Measurements from ENCODE around the gene MRM3.

MRM3 gene

DNA sequence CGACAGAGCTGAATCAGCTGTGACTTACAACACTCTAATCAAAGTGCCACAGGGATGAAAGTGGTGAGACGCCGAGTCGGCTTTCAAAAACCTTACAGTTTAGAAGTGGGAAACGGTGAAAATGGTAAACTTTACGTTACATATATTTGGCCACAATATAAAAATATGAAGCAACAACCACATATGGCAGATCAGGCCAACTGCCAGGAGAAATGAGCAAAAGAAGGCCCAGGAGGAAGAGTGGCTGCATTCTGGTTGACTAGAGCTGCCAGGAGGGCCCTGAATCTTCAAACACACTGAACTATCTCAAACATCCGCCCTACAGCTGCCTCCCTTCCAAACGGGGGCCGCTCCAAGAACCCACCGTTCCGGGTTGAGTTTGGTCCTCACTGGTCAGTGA, 56.3 kb downstream of the MRM3 start:
- H3K9ac ChIP-seq (ENCODE audit: low read length): no peak overlapping the region
- H2BK15ac ChIP-seq (replicated peaks; ENCODE audit: low read depth): no peak overlapping the region
- no peak overlapping the region for H3K27ac ChIP-seq (ENCODE audit: low read depth, low read length)
- no peak overlapping the region for H2AK5ac ChIP-seq (ENCODE audit: low read length)
- no peak for DNase-seq
- H3K23ac ChIP-seq (ENCODE audit: low read length): no peak overlapping the region
- H3K4me1 ChIP-seq (ENCODE audit: control insufficient read depth, low read depth, low read length): no peaks in the 10 kb centered on the region
- no peak overlapping the region for H3K4ac ChIP-seq (ENCODE audit: low read depth, low read length)
- H3K79me2 ChIP-seq (ENCODE audit: control insufficient read depth, insufficient read depth, low read length): peaks cover 61% of the 10 kb centered on the region
- H3K4me2 ChIP-seq (ENCODE audit: low read length): no peak overlapping the region
- no peaks in the 10 kb centered on the region for H3K27me3 ChIP-seq (ENCODE audit: insufficient read depth, low read length, poor library complexity)
- no peaks in the 10 kb centered on the region for H3K36me3 ChIP-seq (ENCODE audit: control insufficient read depth, insufficient read depth, low read length)
- no peak overlapping the region for H2BK120ac ChIP-seq (ENCODE audit: low read depth, low read length)
- peaks cover 34% of the 10 kb centered on the region for H3K79me1 ChIP-seq (ENCODE audit: low read length)
- H2BK5ac ChIP-seq (ENCODE audit: low read length): no peak overlapping the region
- H3K56ac ChIP-seq (ENCODE audit: low read length): no peak overlapping the region
- H3K18ac ChIP-seq (ENCODE audit: low read length): no peak overlapping the region
- no peak overlapping the region for H3K4me3 ChIP-seq (ENCODE audit: low read length)
- H4K5ac ChIP-seq (ENCODE audit: low read length): no peak overlapping the region
- no CpG with 5 or more reads among the region's 11 CpGs for WGBS (ENCODE audit: extremely low coverage, insufficient coverage, low lambda C conversion rate)
- H4K8ac ChIP-seq (ENCODE audit: low read depth, low read length): no peak overlapping the region

DNA sequence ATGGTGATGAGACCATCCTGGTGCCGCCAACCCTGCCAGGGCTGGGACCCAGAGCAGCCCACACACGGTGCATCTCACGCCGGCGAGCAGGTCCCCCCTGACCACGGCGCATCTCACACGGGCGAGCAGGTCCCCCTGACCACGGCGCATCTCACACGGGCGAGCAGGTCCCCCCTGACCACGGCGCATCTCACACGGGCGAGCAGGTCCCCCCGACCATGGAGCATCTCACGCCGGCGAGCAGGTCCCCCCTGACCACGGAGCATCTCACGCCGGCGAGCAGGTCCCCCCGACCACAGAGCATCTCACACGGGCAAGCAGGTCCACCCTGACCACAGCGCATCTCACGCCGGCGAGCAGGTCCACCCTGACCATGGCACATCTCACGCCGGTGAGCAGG, 59.2 kb downstream of the MRM3 start:
- DNase-seq: no peak
- H2BK15ac ChIP-seq (replicated peaks; ENCODE audit: low read depth): no peak overlapping the region
- H2BK120ac ChIP-seq (ENCODE audit: low read depth, low read length): no peak overlapping the region
- H3K4me2 ChIP-seq (ENCODE audit: low read length): no peak overlapping the region
- peaks cover 65% of the 10 kb centered on the region for H3K79me2 ChIP-seq (ENCODE audit: control insufficient read depth, insufficient read depth, low read length)
- no peaks in the 10 kb centered on the region for H3K27me3 ChIP-seq (ENCODE audit: insufficient read depth, low read length, poor library complexity)
- no peak overlapping the region for H3K27ac ChIP-seq (ENCODE audit: low read depth, low read length)
- no peak overlapping the region for H3K4ac ChIP-seq (ENCODE audit: low read depth, low read length)
- peaks cover 44% of the 10 kb centered on the region for H3K79me1 ChIP-seq (ENCODE audit: low read length)
- H3K9ac ChIP-seq (ENCODE audit: low read length): no peak overlapping the region
- no peak overlapping the region for H3K4me3 ChIP-seq (ENCODE audit: low read length)
- H3K4me1 ChIP-seq (ENCODE audit: control insufficient read depth, low read depth, low read length): no peaks in the 10 kb centered on the region
- H4K8ac ChIP-seq (ENCODE audit: low read depth, low read length): no peak overlapping the region
- no peak overlapping the region for H4K5ac ChIP-seq (ENCODE audit: low read length)
- no peak overlapping the region for H3K56ac ChIP-seq (ENCODE audit: low read length)
- H2BK5ac ChIP-seq (ENCODE audit: low read length): no peak overlapping the region
- H3K23ac ChIP-seq (ENCODE audit: low read length): no peak overlapping the region
- no CpG with 5 or more reads among the region's 33 CpGs for WGBS (ENCODE audit: extremely low coverage, insufficient coverage, low lambda C conversion rate)
- no peak overlapping the region for H2AK5ac ChIP-seq (ENCODE audit: low read length)
- H3K18ac ChIP-seq (ENCODE audit: low read length): no peak overlapping the region
- H3K36me3 ChIP-seq (ENCODE audit: control insufficient read depth, insufficient read depth, low read length): peaks cover 2% of the 10 kb centered on the region
